ENCODE measurements around the gene LGI2. TPM values are rescaled to one million over a fixed set of nuclear protein-coding genes. Genes with fewer than 3 reads are reported as not detected.

Gene LGI2
- total RNA-seq, 1 experiment from 2014 or later: 1.4 TPM

DNA sequence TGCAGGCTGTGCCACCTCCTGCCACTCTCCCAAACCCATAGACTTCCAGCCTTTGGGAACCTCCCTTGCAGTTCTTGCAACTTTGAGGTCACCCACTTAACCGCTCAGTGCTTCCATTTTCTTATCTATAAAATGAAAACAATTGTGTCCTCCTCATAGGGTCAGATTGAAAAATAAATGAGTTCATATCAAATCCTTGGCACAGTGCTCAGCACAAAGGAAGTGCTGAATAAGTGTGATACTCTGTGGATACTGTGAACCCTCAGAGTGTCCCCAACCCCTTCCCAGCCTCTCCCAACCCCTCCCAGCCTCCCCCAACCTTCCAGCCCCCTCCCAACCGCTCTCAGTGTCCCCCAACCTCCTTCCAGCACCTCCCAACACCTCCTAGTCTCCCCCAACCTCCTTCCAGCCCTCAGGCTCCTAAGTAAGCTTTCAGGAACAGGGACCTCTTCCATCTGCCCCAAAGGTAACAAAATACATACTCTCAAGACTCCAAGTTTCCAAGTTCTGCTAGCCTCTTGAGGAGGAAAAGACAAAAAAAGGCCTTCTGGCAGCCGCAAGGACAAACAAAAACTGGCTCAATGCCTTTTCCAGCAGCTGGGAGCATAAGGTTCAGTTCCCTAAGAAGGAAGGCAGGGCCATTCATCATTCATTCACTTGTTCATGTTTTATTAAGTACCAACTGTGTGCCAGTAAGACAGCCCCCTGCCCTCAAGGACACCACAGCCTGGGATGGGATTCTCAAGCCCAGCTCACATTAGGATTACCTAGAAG is 46.1 kb upstream of the LGI2 start:
- H3T11ph ChIP-seq (ENCODE audit: low read length): no peak overlapping the region
- TF ChIP-seq CTCF (conservative IDR thresholded peaks at IDR 0.05): no peak
- H3K14ac ChIP-seq (ENCODE audit: insufficient read depth, low read length): no peak overlapping the region
- no peak overlapping the region for H3K27ac ChIP-seq (ENCODE audit: insufficient read length, low read depth, low read length)
- H4K20me1 ChIP-seq (ENCODE audit: control insufficient read depth, insufficient read depth, insufficient read length): no peaks in the 10 kb centered on the region
- no peak overlapping the region for H3K4me3 Mint-ChIP-seq
- no peak overlapping the region for H3K23ac ChIP-seq (ENCODE audit: insufficient read length, low read depth, low read length)
- WGBS (ENCODE audit: extremely low coverage, insufficient read length, low lambda C conversion rate): no CpG with 5 or more reads among the region's 3 CpGs
- no peaks in the 10 kb centered on the region for H3K79me2 ChIP-seq (ENCODE audit: insufficient read depth, low read length)
- H2BK15ac ChIP-seq (ENCODE audit: low read depth, low read length): no peak overlapping the region
- no peak overlapping the region for H2BK12ac ChIP-seq (ENCODE audit: insufficient read length, low read depth, low read length)
- H3K4me2 ChIP-seq (ENCODE audit: insufficient read depth, insufficient read length, low read length): no peak overlapping the region
- no peaks in the 10 kb centered on the region for H3K9me3 ChIP-seq (ENCODE audit: control insufficient read depth, low read depth, low read length)
- H2AFZ ChIP-seq (ENCODE audit: low read length): no peak overlapping the region
- no peaks in the 10 kb centered on the region for H3K27me3 ChIP-seq (ENCODE audit: insufficient read depth, low read length)
- no peaks in the 10 kb centered on the region for H3K23me2 ChIP-seq (ENCODE audit: insufficient read length, low read depth, low read length, poor library complexity, severe bottlenecking)
- 0 out of 2 replicates have a peak, but pooled peaks cover 2% of the 10 kb centered on the region for H3K4me1 ChIP-seq (ENCODE audit: insufficient read depth, low read length)
- no peak overlapping the region for H3K4ac ChIP-seq (ENCODE audit: low read depth, low read length)
- H4K91ac ChIP-seq (ENCODE audit: insufficient read length, low read depth, low read length): no peak overlapping the region
- H3K56ac ChIP-seq (ENCODE audit: insufficient read length, low read depth, low read length): no peak overlapping the region
- no peak overlapping the region for H2BK5ac ChIP-seq (ENCODE audit: insufficient read length, low read length)
- no peak overlapping the region; a peak in 1 of 7 replicates for H3K27ac Mint-ChIP-seq
- H2BK20ac ChIP-seq (ENCODE audit: low read depth, low read length, poor library complexity, severe bottlenecking): no peak overlapping the region
- H4K8ac ChIP-seq (replicated peaks; ENCODE audit: insufficient read length, low read depth, low read length): no peak overlapping the region
- DNase-seq: no peak
- H3K9me3 Mint-ChIP-seq: peaks cover 19 to 25% of the 10 kb centered on the region in 2 experiments
- peaks cover 10% of the 10 kb centered on the region for H3K27me3 Mint-ChIP-seq (ENCODE audit: low read depth)
- no peak overlapping the region for H2AK5ac ChIP-seq (ENCODE audit: insufficient read length, low read length)
- H3K18ac ChIP-seq (ENCODE audit: insufficient read length, low read depth, low read length): no peak overlapping the region
- H3K79me1 ChIP-seq (ENCODE audit: insufficient read depth, low read depth, low read length, poor library complexity, severe bottlenecking): no peaks in the 10 kb centered on the region
- no peak overlapping the region for H4K5ac ChIP-seq (ENCODE audit: insufficient read length, low read depth, low read length)
- H2BK120ac ChIP-seq (ENCODE audit: low read depth, low read length, poor library complexity, severe bottlenecking): no peak overlapping the region
- peaks cover 30 to 40% of the 10 kb centered on the region in 2 experiments for H3K4me1 Mint-ChIP-seq
- H3K36me3 Mint-ChIP-seq (ENCODE audit: insufficient read depth in 1 of 3, low read depth in 3 of 3): peaks cover 3 to 28% (median 11%) of the 10 kb centered on the region in 3 experiments
- no peak overlapping the region for H3K9ac ChIP-seq (ENCODE audit: extremely low read depth, insufficient read length, low read length)
